Smooth muscle cell (in vitro differentiated cells): ENCODE data around the gene HLA-E. TPM values are rescaled to one million over a fixed set of nuclear protein-coding genes. Genes with fewer than 3 reads are reported as not detected.
A peak's percentile ranks its signal among the peaks of the same experiment; 100 is the strongest.

Experiments
- DNase-seq: peaks from one replicate; lab custom pipeline; 2025; ENCODE audit not compliant: unreplicated experiment; lab: John Stamatoyannopoulos, UW
- H2AFZ ChIP-seq: fragments of 200-600 bp; sonication (generic); 2 replicates; pipeline ENCODE4 v1.6.0; 2016; ENCODE audit warnings: antibody characterized with exemption, low read depth, mild to moderate bottlenecking
- H3F3A ChIP-seq: fragments of 200-600 bp; sonication (generic); 2 replicates; pipeline ENCODE4 v1.6.0; 2017; ENCODE audit warnings: antibody characterized with exemption, low read depth
- H3K27ac ChIP-seq: fragments of 200-600 bp; sonication (generic); 2 replicates; pipeline ENCODE4 v1.5.1; 2016; ENCODE audit warnings: low read depth, mild to moderate bottlenecking
- H3K27me3 ChIP-seq: fragments of 200-600 bp; sonication (generic); 2 replicates; pipeline ENCODE4 v1.6.1; 2016; ENCODE audit warnings: low read depth, mild to moderate bottlenecking
- H3K36me3 ChIP-seq: fragments of 200-600 bp; sonication (generic); 2 replicates; pipeline ENCODE4 v1.5.1; 2016; ENCODE audit warnings: low read depth
- H3K4me1 ChIP-seq: fragments of 200-600 bp; sonication (generic); 2 replicates; pipeline ENCODE4 v1.5.1; 2016; ENCODE audit warnings: low read depth
- H3K4me2 ChIP-seq: fragments of 200-600 bp; sonication (generic); 2 replicates; pipeline ENCODE4 v1.6.0; 2016; ENCODE audit warnings: mild to moderate bottlenecking
- H3K4me3 ChIP-seq: fragments of 200-600 bp; sonication (generic); 2 replicates; pipeline ENCODE4 v1.5.1; 2016; ENCODE audit warnings: mild to moderate bottlenecking
- H3K79me2 ChIP-seq: fragments of 200-600 bp; sonication (generic); 2 replicates; pipeline ENCODE4 v1.6.0; 2016; ENCODE audit warnings: low read depth, mild to moderate bottlenecking
- H3K9ac ChIP-seq: fragments of 200-600 bp; sonication (generic); 2 replicates; pipeline ENCODE4 v1.6.0; 2016; ENCODE audit warnings: low read depth
- H3K9me3 ChIP-seq: fragments of 200-600 bp; sonication (generic); replicated peaks from 2 replicates; pipeline ENCODE4 v1.5.1; 2016; ENCODE audit warnings: low read depth
- H4K20me1 ChIP-seq: fragments of 200-600 bp; sonication (generic); 2 replicates; pipeline ENCODE4 v1.6.0; 2016; ENCODE audit warnings: low read depth
- CTCF ChIP-seq: fragments of 200-600 bp; sonication (generic); IDR thresholded peaks from 2 replicates; pipeline ENCODE4 v1.5.1; 2017; ENCODE audit warnings: borderline replicate concordance, mild to moderate bottlenecking, antibody characterized with exemption; ENCODE audit not compliant: insufficient read depth, poor library complexity, severe bottlenecking
- WGBS: methylation state at CpG from one replicate; pipeline ENCODE4 v1.1.7; 2016; ENCODE audit warnings: low lambda C conversion rate; 5-methylcytosine and 5-hydroxymethylcytosine counted together
- polyA plus RNA-seq: library from polyadenylated mRNA; unstranded; fragments of >200 nt; fragmentation: Nextera tagmentation; extraction: Ambion mirVana; gene quantifications from 2 replicates; pipeline ENCODE4 v1.2.1, GENCODE V29; 2016
- total RNA-seq: library from RNA; depleted of rRNA; stranded (reverse); fragments of >200 nt; gene quantifications from 2 replicates; pipeline ENCODE4 v1.2.3, GENCODE V29; 2014

Gene HLA-E
- total and polyA plus RNA-seq, 2 experiments from 2014 or later, result 104 to 126 TPM

GRCh38 chr6:30444451-30444742, 44.9 kb upstream of the HLA-E start:
- Histone ChIP-seq H3K4me2 (peak overlapping the region; percentile 60), H3K27me3 (peaks cover 98% of the 10 kb centered on the region), H4K20me1 (no peaks in the 10 kb centered on the region), H3K79me2 (no peaks in the 10 kb centered on the region), H3F3A (no peaks in the 10 kb centered on the region), H3K9me3 (no peaks in the 10 kb centered on the region), H3K27ac (no peak overlapping the region), H3K4me1 (peaks cover 5% of the 10 kb centered on the region), H3K9ac (no peak overlapping the region), H3K4me3 (no peak overlapping the region), H2AFZ (no peak overlapping the region), H3K36me3 (no peaks in the 10 kb centered on the region)
- no peak for DNase-seq
- no peak for TF ChIP-seq CTCF
- 81% methylated on average over 8 of the region's 8 CpGs for WGBS

GRCh38 chr6:30446259-30446658, 43.0 kb upstream of the HLA-E start:
- WGBS, result 82% methylated on average over 2 of the region's 2 CpGs
- TF ChIP-seq CTCF, result no peak
- no peak for DNase-seq
- Histone ChIP-seq H2AFZ (no peak overlapping the region), H4K20me1 (no peaks in the 10 kb centered on the region), H3K9me3 (no peaks in the 10 kb centered on the region), H3K4me1 (peaks cover 5% of the 10 kb centered on the region), H3K79me2 (no peaks in the 10 kb centered on the region), H3K27me3 (peaks cover 87% of the 10 kb centered on the region), H3F3A (no peaks in the 10 kb centered on the region), H3K4me2 (no peak overlapping the region), H3K4me3 (no peak overlapping the region), H3K36me3 (no peaks in the 10 kb centered on the region), H3K27ac (no peak overlapping the region), H3K9ac (no peak overlapping the region)

- Histone ChIP-seq H3F3A (no peaks in the 10 kb centered on the region), H2AFZ (no peak overlapping the region), H3K79me2 (no peaks in the 10 kb centered on the region), H3K27ac (no peak overlapping the region), H4K20me1 (no peaks in the 10 kb centered on the region), H3K4me3 (no peak overlapping the region), H3K36me3 (no peaks in the 10 kb centered on the region), H3K4me2 (no peak overlapping the region), H3K9ac (no peak overlapping the region), H3K4me1 (peaks cover 5% of the 10 kb centered on the region), H3K27me3 (peaks cover 84% of the 10 kb centered on the region), H3K9me3 (no peaks in the 10 kb centered on the region)
- TF ChIP-seq CTCF, result peak; percentile 17
- DNase-seq, result no peak
- 6% methylated on average over 2 of the region's 2 CpGs for WGBS
Measured at GRCh38 chr6:30447237-30447636, 42.1 kb upstream of the HLA-E start.

- Histone ChIP-seq H3K27ac (no peak overlapping the region), H3K9me3 (no peaks in the 10 kb centered on the region), H3F3A (no peaks in the 10 kb centered on the region), H3K4me3 (no peak overlapping the region), H2AFZ (no peak overlapping the region), H3K79me2 (no peaks in the 10 kb centered on the region), H3K4me2 (no peak overlapping the region), H3K4me1 (no peaks in the 10 kb centered on the region), H4K20me1 (no peaks in the 10 kb centered on the region), H3K36me3 (no peaks in the 10 kb centered on the region), H3K27me3 (peaks cover 64% of the 10 kb centered on the region), H3K9ac (no peak overlapping the region)
- TF ChIP-seq CTCF, result no peak
- DNase-seq, result no peak
- WGBS, result 61% methylated on average over 9 of the region's 9 CpGs
Measured at GRCh38 chr6:30450548-30450908, 38.8 kb upstream of the HLA-E start.
